ENCODE measurements around the gene DOCK8. TPM values are rescaled to one million over a fixed set of nuclear protein-coding genes. Genes with fewer than 3 reads are reported as not detected.

DOCK8 gene
- total and polyA plus RNA-seq, 2 of the 4 experiments (the other 2 are of a cell fraction), result not detected

GRCh38 chr9:306907-307306 lies 92.2 kb downstream of the DOCK8 start:
- H3K56ac ChIP-seq (ENCODE audit: extremely low read depth, insufficient read depth, low read length), result no peak overlapping the region
- H4K5ac ChIP-seq (ENCODE audit: low read depth, low read length), result no peak overlapping the region
- H3K4me1 ChIP-seq (ENCODE audit: control insufficient read depth, insufficient read depth, low read length), result no peaks in the 10 kb centered on the region
- no TSS peak for BruUV-seq (replicated peaks)
- no peak overlapping the region for H3K18ac ChIP-seq (ENCODE audit: low read depth, low read length)
- H3K4ac ChIP-seq (ENCODE audit: low read depth, low read length), result no peak overlapping the region
- H3K9ac ChIP-seq (ENCODE audit: low read depth, low read length), result no peak overlapping the region
- no peak overlapping the region for H2BK20ac ChIP-seq (ENCODE audit: low read depth, low read length)
- no peaks in the 10 kb centered on the region for H3K27me3 ChIP-seq (ENCODE audit: control insufficient read depth, insufficient read depth, low read length)
- no peak overlapping the region for H2BK120ac ChIP-seq (ENCODE audit: low read depth, low read length)
- no peaks in the 10 kb centered on the region for H3K9me1 ChIP-seq (ENCODE audit: insufficient read depth, low read length)
- H3K79me1 ChIP-seq (ENCODE audit: low read depth in 1 of 2, low read length in 2 of 2), result no peaks in the 10 kb centered on the region
- no peak overlapping the region for H2BK5ac ChIP-seq (ENCODE audit: low read depth, low read length, poor library complexity, severe bottlenecking)
- no peak overlapping the region for H3K27ac ChIP-seq (ENCODE audit: insufficient read depth, low read length)
- TF ChIP-seq CEBPB (IDR thresholded peaks at IDR 0.05; ENCODE audit: low read depth, low read length), result no peak
- TF ChIP-seq SMC3 (IDR thresholded peaks at IDR 0.05; ENCODE audit: low read depth, low read length), result no peak
- no peak for TF ChIP-seq MAZ (IDR thresholded peaks at IDR 0.05; ENCODE audit: borderline replicate concordance, low read depth, low read length)
- TF ChIP-seq NFE2L2 (IDR thresholded peaks at IDR 0.05; ENCODE audit: low read depth, low read length), result no peak
- TF ChIP-seq USF2 (IDR thresholded peaks at IDR 0.05; ENCODE audit: low read depth, low read length), result no peak
- no peak for TF ChIP-seq RAD21 (IDR thresholded peaks at IDR 0.05; ENCODE audit: low read length)
- TF ChIP-seq CHD1 (IDR thresholded peaks at IDR 0.05; ENCODE audit: low read depth, low read length), result no peak
- TF ChIP-seq RFX5 (IDR thresholded peaks at IDR 0.05; ENCODE audit: low read depth, low read length), result no peak
- TF ChIP-seq FOS (IDR thresholded peaks at IDR 0.05; ENCODE audit: low read depth, low read length), result no peak
- no peak for TF ChIP-seq BHLHE40 (IDR thresholded peaks at IDR 0.05; ENCODE audit: low read depth, low read length)
- TF ChIP-seq MXI1 (IDR thresholded peaks at IDR 0.05; ENCODE audit: borderline replicate concordance, low read depth, low read length), result no peak
- no peak for TF ChIP-seq RCOR1 (IDR thresholded peaks at IDR 0.05; ENCODE audit: insufficient replicate concordance, low read length)
- no peak for TF ChIP-seq ELK1 (IDR thresholded peaks at IDR 0.05; ENCODE audit: borderline replicate concordance, low read depth, low read length)
- TF ChIP-seq CTCF (conservative IDR thresholded peaks at IDR 0.05; ENCODE audit: low read depth, low read length), result no peak
- no peak overlapping the region for H2AK5ac ChIP-seq (ENCODE audit: low read depth, low read length)
- no peak for ATAC-seq (ENCODE audit: low read depth)
- H3K9me3 ChIP-seq (ENCODE audit: control insufficient read depth, insufficient read depth, low read length), result no peaks in the 10 kb centered on the region
- no peak overlapping the region for H3K4me3 ChIP-seq (ENCODE audit: insufficient read depth, low read depth, low read length)
- H3K36me3 ChIP-seq (ENCODE audit: control insufficient read depth, insufficient read depth, low read length), result no peaks in the 10 kb centered on the region
- no peak overlapping the region for H3K4me2 ChIP-seq (ENCODE audit: low read depth, low read length)
- no peak overlapping the region for H2AFZ ChIP-seq (replicated peaks; ENCODE audit: low read length, poor library complexity)
- H3K14ac ChIP-seq (replicated peaks; ENCODE audit: low read depth, low read length), result no peak overlapping the region
- no peak overlapping the region for H3K23ac ChIP-seq (ENCODE audit: low read depth, low read length)
- H4K20me1 ChIP-seq (ENCODE audit: insufficient read depth, low read length), result no peaks in the 10 kb centered on the region
- CTCF ChIA-PET, result no interaction called here
- H4K91ac ChIP-seq (ENCODE audit: insufficient read depth, low read depth, low read length), result no peak overlapping the region
- POLR2A ChIA-PET (ENCODE audit: unreplicated experiment), result no interaction called here
- intact Hi-C loops (cut with micrococcal nuclease) (no loop called here), in situ Hi-C loops (cut with MboI; ENCODE audit: low sequenced_read_pairs) (no loop called here), dilution Hi-C loops (cut with HindIII; ENCODE audit: low sequenced_read_pairs, unreplicated experiment) (no loop called here)
- no peak for DNase-seq
- WGBS, 2 experiments (ENCODE audit: extremely low coverage in 2 of 2, insufficient read length in 1 of 2), result 82% methylated on average over 2 of the region's 7 CpGs; no CpG with 5 or more reads in 1 of the 2 experiments
- H4K8ac ChIP-seq (ENCODE audit: low read depth in 2 of 2, low read length in 2 of 2), result no peak overlapping the region
- H2BK15ac ChIP-seq (ENCODE audit: low read depth, low read length), result no peak overlapping the region
- no peak overlapping the region for H2AK9ac ChIP-seq (replicated peaks; ENCODE audit: low read depth, low read length, poor library complexity)
